Cortex of kidney (tissue), 1 donor: Measurements from ENCODE around the gene DRGX.

Source experiments
- DNase-seq: peaks from one replicate; lab custom pipeline; 2025; lab: John Stamatoyannopoulos, UW

DRGX gene

DNA sequence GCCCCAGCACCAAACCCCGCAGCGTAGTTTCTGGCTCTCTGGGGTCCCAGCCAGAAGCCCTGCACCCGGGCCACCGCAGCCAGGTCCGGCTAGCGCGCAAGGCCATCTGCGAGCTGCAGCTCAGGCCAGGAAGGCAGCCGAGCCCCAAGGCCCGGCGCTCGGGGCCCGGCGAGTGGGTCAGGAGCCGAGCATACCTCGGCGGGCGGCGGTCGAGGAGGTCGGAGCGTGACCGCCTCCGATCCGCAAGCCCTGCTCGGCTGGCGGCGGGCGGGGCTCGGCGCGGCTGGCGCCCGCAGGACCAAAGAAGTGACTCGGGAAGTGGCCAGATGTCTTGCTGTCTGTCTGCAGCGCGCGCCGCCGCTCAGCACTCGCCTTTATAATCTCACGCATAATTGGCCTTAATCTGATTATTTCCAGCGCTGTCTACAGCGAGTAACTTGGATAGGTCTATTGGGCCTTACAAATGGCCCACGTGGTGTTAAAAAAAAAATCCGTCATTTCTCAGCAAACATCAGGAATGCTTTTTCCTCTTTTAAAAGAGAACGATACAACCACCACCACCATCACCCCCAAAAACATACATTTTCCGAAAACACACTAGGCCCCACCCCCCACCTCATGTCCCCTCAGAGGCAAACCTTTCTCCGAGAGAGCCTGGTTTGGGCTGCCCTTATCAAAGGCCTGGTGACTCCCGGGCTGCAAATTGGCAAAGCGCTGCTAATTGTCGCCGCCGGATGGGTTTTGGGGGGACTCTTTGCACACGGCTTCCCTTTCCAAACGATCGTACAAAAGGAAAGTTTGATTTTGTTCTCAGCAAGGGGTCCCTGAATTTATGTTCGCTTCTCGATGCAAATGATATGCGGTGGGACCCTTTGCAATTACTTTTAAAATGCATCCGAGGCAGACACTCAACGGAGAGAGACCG lies at the start of gene DRGX:
Gene DRGX, minus strand, starts transcription at position 349 of the 925 bp plus-strand sequence. CDS start 649 bp downstream, outside the sequence.
- DNase-seq: no peak

GRCh38 chr10:49444349-49444748 lies 48.5 kb upstream of the DRGX start:
- no peak for DNase-seq

GRCh38 chr10:49442863-49443262 lies 47.0 kb upstream of the DRGX start:
- no peak for DNase-seq

DNA sequence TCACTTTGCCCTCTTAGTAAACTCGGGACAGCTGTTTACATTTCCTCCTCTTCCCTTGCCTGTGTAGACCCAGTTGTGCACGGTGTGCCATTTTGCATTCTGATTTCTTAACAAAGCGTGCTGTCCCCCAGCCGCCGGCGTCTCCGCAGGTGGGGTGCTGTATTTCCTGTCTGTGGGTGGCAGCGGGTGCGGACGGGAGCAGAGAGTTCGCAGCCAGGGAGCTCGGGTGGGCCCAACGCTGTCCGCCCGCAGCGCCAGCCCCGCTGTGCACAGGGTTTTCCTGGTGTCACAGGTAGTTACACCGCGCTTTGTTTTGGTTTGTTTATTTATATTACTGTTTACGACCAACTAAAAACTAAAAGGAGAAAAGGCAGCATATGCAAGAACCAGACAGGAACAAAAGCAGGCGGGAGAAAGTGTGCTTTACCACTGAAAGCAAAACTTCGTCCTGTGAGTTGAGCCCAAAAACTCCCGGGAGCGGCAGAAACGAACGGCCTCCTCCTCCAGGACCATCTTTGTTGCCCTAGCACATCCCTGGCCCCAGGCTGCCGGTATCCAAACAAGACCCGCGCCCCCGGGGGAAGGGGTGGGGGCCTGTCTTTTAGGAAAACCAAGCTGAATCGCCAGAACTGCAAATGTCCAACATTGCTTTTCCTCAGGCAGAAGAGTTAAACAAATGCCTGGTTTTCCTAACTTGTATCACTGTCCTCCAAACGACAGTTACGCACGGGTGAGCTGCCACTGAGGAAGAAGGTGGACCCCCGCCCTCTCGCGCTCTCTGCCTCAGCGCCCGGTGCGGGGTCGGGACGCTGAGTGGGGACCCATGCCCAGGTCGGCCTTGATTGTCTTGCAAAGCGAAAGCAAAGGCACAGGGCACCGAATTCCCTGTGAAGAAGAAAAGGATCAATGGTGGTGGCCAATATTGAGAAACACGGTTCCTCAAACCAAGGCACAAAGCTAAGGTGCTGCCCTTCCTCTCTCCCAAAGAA lies 45.9 kb upstream of the DRGX start:
- no peak for DNase-seq

GRCh38 chr10:49435225-49435624 lies 39.3 kb upstream of the DRGX start:
- DNase-seq: no peak

GRCh38 chr10:49433069-49433468 lies 37.2 kb upstream of the DRGX start:
- DNase-seq: no peak

DNA sequence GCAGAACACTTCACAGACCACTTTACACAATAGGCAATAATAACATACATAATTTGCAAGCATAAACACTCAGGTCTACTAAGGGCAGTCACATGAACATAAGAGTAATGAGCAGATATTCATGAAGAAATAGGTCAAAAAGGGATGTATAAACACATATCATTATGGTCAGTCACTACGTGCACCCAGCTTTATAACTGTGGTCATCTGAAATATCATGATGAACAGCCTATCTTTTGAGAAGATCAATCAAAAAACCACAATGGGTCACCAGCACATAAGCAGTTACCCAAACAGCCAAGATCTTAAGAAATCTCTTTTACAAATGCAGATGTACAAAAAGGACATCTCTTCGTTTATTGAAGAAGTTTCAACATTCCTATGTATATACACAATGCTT lies 35.5 kb upstream of the DRGX start:
- no peak for DNase-seq

GRCh38 chr10:49429458-49429857 lies 33.6 kb upstream of the DRGX start:
- no peak for DNase-seq

DNA sequence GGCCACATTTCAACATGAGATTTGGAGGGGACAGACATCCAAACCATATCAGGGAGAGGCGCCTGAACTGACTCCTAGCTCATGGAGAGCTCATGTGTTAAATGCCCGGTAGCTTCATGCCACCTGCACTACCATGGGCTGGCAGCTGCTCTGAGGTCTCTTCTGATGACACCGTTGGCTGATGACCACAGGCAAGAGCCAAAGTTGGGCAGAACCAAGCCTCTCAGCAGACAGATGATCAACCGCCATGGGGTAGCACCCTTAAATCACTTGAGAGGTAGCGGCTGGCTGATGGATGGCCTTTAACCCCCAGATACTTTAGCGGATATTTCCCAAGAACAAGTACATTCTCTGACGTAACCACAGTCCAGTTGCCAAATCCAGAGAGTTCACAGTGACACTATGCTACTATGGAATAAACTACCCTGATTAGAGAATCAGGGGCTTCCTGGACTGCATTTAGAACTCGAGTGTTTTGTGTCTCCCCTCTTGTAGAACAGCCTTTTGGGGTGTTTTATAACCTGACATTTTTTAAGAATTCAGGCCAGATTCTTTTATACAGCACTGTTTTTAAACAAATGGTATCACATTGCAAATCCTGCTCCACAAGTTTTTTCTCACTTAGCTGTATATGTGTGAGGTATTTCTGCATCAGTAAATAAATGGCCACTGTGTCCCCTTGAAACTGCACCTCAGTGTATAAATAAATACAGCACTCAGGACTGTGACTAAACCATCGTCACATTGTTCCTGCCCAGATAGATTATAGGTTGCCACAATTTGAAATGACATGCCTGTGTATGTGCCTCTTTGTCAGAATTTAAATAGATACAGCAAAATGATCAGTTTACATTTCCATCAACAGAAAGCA lies 30.8 kb upstream of the DRGX start:
- no peak for DNase-seq

GRCh38 chr10:49419005-49419404 lies 23.1 kb upstream of the DRGX start:
- no peak for DNase-seq

DNA sequence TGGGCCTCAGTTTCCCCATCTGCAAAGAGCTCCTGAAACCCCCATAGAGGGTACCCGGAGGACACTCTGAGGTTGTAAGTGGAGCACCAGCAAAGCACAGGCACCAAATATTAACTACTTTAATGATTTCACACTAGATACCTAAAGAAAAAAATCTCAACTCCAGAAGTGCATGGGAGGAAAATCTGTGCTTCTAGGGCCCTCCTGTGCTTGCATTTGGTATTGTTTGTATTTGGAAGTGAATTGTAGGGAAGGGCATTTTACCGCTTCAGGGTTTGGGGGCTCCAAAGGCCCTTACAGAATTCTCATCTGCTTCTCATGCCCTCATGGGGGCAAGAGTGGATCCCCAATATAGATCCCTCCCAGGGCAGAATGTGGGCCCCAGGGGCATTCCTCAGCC lies 22.4 kb upstream of the DRGX start:
- no peak for DNase-seq

DNA sequence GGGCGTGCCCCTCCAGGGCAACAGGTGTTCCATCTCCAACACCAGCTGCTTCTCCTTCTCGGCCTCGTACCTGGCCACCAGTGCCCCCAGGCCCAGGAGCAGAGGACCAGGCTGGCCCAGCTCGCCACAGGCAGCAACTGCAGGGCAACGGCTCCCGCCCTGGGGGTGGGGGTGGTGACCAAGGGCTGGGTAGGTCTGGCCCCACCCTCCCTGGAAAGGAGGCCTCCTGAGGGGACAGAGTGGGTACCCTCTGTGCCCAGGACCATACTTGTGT lies 22.1 kb upstream of the DRGX start:
- DNase-seq: no peak

DNA sequence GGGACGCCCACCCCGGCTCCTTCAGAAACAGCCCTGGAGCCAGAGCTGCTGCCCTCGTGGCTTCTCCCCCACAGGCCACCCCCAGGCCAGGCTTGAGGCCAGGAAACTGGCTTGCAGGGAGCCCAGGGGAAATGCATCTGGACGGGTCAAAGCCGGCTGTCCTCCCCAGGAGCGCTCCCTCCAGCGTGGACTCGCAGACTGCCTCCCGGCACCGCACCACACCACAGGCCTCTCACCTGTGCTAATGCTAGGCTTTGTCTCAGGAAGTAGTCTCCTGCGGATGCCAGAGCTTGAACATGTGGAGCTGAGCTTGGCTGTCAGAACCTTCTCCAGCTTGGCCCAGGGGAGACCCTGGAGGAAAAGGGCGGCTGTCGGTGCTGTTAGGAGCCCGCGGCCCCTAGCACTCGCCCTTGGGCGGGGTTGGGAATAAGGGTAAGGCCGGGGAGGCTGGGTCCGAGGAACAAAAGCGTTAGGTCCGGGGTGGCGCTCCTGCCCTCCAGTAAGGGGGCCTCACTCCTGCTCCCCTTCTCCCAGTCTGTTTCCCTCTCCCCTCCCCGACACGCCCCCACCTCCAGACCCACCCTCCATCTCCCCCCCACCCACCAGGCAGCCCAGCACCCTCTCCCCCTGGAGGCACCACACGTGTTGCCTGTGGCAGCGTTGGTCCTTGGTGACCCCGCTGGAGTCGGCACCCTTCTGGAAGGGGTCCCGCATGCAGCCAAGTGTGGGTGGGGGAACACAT lies 21.6 kb upstream of the DRGX start:
- no peak for DNase-seq

DNA sequence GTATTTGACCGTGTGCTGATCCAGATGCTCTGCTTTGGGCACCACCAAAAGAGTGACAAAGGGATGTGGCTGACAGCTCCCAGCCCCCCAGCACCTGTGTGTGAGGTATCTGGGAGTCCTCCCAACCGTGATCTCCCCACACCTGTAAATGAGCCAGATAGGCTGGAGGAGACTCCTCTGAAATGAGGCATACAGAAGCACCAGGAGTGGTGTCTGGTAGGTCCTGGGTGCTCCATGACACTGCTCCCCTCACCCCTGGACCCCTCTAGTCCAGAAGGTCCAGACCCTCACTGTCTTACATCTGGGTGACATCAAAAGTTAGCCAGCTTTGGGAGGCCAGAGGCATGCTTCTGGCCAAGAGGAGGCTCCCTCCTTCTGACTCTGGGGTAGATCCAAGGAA lies 20.0 kb upstream of the DRGX start:
- no peak for DNase-seq

- no peak for DNase-seq
These were observed 19.2 kb upstream of the DRGX start for GRCh38 chr10:49415109-49415508.

- DNase-seq: no peak
These were observed 18.6 kb upstream of the DRGX start for GRCh38 chr10:49414496-49414895.

- no peak for DNase-seq
These were observed 16.7 kb upstream of the DRGX start for GRCh38 chr10:49412571-49412970.

GRCh38 chr10:49410365-49411074 lies 14.6 kb upstream of the DRGX start:
- no peak for DNase-seq

- DNase-seq: no peak
These were observed 13.9 kb upstream of the DRGX start for GRCh38 chr10:49409755-49410154.

DNA sequence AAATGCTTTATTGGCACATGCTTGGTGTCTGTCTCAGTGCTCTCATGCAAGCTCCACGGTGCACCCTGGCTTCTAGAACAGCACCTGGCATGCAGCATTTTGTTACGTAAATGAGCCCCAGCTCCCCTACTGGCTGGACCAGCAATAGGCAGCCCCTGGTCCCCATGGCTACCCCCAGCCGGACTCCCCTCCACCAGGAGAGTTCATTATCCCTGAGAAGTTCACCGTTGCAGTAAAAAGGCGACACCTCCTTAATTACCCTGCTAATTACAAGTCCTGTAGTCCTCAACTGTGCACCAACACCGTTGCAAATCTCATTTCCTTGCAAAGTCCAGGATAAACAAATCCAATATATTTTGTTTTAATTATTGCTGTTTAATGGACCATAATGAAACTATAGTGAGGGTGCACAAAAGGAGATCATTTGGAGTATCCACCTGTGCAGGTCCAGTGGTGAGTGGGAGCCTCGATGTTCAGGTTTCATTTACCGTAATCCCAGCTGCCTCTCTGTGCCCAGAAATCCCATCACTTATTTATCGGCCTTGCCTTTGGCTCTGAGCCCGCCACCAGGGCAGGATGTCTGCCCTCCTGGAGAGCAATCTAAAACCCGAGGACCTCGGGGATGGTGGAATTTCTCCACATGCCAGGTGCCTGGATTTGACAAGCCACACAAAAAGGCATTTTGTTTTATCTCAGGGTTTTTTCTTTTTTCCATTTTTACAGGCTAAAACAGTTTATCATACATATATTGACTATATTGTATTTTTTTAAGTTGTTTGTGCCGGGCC lies 12.8 kb upstream of the DRGX start:
- DNase-seq: no peak
